GM20431 (cell line): ENCODE results near the gene SH3GL2.

Experiments
- in situ Hi-C: fragments of 300-500 bp; cut with MseI, MboI; formaldehyde crosslinking; loops from one replicate; pipeline ENCODE4 v1.15.0; 2020; ENCODE audit warnings: low sequenced_read_pairs; ENCODE audit not compliant: unreplicated experiment

Gene SH3GL2

DNA sequence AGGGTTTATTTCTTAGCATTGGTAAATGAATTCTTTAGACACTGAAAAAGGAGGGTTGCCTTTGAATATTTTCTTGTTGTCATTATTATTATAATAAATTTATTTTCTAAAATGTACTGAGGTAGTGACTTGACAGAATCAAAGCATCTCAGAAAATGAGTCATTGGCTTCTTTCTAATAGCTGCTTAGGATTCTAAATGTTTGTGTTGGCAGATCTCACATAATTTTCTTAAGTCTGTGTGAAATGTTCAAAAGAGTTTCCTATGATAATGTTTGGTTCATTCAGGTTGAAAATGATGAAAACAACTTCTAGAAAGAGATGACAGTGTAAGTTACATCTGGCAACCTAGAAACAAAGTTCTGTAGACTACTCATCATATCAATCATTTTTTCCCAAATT lies 69.7 kb downstream of the SH3GL2 start:
- in situ Hi-C loops: no loop called here

DNA sequence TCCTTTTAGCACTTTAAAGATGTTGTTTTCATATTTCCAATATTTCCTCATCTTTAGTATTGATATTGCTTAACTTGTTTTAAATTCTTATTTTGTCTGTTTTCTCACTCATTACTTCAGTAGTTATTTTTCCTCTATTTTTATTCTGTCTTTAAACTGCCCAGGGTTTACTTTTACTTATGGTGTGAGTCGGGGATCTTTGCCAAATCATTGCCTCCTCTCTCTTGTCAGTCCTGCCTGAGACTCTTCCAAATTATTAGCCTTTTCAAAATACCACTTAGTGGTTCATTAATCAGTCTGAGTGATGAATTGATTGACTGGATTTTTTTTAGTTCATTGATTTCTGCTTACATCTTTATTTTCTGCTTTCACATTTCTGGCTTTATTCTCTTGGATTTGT lies 72.9 kb downstream of the SH3GL2 start:
- in situ Hi-C loops: no loop called here

DNA sequence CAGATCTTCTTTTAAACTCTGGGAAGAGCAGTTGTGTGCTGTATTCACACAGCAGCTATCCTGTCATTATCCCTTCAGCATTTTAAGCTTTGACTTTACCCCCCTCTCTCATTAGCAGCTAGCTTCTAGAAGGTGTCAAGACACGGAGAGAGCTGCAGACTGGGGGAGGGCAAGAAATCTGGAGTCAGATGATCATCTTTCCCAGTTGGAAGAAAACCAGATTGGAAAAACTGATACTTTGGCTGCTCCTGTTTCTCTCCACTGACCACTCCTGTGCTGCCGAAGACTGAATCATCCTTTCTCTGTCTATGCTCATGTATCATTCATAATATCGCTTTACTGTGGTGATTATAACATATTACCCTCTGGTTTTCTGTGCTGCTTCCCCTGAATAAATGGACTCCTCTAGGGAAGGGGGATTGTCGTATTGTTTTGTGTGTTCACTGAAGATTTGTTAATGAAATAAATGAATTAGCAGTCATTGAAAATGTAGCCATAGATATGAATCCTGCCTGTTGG lies 75.1 kb downstream of the SH3GL2 start:
- in situ Hi-C loops: no loop called here

DNA sequence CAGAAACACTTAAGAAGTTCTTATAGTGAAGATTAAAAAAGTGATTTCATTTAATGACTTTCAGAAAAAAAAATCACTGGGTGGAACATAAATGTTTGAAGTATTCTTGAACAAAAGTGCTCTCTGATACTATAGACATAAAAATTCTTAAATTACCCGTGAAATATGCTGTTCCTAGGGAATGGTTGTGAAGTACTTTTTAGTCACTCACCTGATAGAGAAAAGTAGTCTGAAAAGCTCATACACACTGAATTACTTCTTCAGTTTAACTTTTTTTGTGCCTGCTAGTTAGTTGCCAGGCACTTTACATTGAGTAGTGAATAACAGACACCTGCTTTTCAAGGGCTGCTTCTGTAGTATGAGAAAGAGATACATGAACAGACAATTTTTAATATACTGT lies 78.0 kb downstream of the SH3GL2 start:
- in situ Hi-C loops: no loop called here

DNA sequence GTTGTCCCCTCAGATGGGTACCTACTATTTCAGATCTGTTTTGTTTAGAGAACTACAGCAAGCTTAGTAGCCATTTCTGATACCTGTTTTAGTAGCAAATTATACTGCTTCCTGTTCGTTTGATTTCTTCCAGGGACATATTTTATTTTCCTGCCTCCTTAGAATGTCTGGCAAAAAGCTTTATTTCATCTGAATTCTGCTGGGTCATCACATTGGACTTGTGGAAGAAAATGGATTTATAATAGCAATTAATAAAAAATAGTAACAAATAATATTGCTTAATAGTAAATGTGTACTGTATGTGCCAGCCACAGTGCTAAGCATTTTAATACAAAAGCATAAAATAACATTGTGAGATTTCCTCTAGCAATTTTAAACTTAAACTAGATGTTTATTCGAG lies 79.4 kb downstream of the SH3GL2 start:
- in situ Hi-C loops: no loop called here

DNA sequence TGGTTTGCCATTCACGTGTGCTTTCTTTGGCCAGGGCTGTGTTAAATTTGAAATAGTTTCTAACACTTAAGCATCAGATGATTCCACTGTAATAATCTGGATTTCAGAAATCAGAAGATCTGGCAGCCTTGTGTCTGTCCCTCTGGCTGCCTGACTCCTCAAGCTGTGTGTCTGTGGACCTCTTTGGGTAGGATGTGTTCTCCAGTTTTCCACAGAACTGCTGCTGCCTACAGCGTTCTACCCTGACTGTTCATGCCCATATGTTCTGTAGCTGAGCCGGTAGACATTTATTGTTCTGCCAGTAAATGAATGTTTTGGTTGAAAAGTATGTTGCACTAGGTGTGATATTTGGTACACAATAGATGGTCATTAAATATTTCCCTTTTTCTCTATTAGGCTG lies 81.3 kb downstream of the SH3GL2 start:
- in situ Hi-C loops: no loop called here

DNA sequence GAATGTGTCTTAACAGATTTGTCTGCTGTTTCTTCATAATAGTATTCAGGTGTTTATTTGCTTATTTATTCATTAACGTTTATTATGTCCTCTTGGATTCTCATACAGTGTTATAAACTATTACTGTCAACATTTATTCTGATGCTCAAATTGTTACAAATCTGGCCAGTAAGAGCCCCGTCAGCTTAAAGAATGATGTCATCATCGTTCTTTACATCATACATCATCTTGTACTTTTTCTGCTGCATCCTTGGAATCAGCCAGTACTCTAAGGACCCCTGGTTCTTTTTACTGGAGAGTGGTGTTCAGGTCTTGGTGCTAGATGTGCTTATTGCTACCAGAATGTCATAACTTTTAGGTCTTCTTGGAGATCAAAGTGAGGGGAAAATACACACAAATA lies 86.6 kb downstream of the SH3GL2 start:
- in situ Hi-C loops: no loop called here

DNA sequence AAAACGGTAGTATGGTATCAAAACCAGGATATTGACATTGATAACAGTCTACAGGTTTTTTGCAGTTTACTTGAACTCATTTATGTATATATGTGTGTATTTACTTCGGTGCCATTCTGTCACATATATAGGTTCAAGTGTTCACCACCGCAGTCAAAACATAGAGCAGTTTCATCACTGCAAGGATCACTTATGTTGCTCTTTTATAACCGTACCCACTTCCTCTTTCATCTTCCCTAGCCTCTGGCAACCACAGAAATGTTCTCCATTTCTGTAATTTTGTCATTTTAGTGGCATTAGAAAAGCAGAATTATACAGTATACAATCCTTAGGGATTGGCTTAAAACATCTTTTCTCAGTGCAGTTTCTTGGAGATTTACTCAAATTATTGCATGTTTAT lies 90.3 kb downstream of the SH3GL2 start:
- in situ Hi-C loops: no loop called here

DNA sequence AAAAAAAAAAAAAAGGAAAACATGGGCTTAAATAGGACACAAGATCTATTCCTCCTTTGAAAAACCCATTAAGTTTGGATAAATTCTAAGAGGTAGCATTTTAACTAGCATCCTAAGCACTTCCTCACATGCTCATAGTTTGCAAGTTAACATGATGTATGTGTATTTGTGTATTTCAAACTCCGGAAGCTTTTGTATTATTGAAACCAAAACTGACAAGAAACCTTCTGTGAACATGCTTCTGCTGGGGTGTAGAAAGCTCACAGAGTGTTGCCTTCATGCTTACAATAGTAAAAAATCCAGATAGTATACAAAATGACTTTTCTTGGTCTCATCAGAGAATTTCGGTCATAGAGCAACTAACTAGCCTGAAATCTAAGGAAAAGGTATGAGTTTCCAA lies 103.8 kb downstream of the SH3GL2 start:
- in situ Hi-C loops: no loop called here

DNA sequence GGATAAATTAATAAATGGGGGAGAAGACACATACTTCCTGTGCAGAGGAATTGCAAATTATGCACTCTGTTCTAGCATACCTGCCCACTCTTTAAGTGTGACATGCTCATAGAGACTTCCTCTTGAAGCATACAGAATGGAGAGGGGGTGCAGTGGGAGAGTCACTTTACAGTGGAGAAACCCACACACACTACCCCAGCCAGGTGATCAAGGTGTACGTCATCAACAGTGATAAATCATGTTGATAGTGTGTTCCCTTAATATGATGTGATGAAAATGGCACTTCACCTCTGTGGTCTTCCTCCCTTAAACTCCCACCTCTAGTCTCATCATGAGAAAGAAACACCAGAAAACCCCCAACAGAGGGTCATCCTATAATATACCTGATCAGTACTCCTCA lies 110.0 kb downstream of the SH3GL2 start:
- in situ Hi-C loops: no loop called here

DNA sequence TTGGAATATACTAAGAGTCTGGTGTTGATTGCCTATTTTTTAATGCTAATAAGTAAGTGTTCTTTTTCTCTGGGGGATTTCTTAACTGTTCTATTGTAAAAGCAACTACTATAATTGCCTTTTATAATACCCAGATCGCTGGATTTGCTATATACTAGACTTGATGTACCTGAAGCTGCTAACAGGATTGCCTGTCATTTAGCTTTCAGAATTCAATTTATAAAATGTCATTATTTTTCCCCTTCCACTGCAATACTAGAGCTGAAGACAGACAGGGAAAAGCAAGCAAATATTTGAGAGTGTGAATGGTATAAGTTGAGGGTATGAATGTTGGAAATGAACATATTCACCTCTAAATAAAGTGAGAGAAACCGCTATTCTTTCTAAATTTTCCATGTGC lies 115.5 kb downstream of the SH3GL2 start:
- in situ Hi-C loops: no loop called here

DNA sequence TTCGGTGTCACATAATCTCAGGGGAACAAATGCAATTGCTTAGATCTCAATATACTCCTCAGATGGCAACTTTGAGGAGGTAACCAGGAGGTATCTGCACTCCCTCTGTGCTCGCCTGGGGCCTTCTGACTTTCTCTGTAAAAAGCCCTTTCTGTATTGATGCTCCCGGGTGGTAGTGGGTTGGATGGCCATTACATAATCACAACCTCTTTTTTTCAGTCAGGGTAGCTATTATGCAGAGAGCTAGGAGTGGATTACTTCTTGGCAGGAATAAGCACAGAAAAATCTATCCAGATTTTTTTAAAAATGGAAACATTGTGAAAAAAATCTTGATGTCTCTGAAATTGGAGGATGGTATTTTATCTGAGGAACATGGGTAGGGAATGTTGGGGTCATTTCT lies 116.6 kb downstream of the SH3GL2 start:
- in situ Hi-C loops: no loop called here

DNA sequence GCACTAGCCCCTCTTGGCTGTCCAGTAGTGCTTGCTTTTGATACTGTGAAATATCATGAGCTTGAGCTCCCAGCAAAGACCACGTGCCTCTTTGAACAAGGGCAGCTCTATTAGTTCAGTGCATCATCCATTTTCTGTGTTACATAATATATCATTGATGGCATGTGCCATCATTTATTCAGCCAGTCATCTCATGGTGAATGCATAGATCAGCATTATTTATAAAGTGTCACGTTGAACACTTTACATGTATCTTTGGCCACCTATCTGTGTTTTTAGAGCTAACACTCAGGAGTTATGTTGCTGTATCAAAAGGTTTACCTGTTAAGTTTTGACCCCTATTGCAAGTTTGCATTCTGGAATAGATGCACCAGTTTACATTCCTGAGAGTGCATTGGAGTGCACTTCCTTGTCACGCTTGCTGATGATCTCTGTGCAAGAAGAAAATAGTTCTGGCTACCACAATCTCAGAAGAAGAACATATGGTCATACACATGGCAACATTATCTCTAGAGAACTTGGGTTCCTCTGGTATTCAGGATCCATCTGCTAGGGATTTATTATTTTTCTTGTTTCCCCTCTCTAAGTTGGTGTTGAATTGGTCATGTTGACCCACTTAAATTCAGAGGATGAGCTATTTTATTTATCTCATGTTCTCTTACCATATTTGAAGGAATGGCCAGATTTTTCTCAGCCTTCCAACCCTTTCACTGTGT lies 120.9 kb downstream of the SH3GL2 start:
- in situ Hi-C loops: no loop called here

DNA sequence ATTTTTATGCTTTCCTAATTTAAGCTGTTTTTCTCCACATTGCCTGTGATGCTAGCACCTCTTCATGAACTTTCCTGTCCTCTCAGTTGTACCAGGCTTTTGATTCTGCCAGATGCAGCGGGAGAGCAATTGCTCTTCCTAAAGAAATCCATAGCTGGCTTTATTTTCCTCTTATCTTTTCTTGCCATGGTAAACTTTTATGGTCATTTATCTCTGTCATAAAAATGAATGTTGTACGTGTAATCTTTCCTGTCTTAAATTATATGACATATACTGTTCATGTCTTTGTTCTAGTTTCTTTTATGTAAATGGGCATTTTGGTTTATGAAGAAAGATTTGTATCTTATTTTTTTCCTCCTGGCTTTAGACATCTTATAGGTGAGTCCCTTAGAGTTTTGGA lies 127.5 kb downstream of the SH3GL2 start:
- in situ Hi-C loops: no loop called here

DNA sequence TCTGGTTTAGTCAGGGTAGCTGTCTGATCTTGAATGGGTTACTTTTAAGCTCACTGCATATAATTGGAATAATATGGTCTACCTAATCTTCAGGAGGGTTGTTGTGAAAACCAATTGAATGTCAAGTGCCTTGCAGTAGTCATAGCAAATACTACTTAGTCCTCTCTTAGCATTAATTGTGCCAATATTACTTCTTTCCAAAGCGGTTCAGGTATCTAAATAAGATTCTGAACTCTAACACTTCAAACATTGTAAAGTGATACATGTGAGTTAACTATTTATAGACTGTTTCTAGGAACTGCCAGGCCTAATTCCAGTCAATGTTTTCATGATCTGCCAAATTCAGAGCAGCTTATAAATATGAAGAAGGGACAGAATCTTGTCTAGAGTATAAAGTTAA lies 140.2 kb downstream of the SH3GL2 start:
- in situ Hi-C loops: no loop called here

DNA sequence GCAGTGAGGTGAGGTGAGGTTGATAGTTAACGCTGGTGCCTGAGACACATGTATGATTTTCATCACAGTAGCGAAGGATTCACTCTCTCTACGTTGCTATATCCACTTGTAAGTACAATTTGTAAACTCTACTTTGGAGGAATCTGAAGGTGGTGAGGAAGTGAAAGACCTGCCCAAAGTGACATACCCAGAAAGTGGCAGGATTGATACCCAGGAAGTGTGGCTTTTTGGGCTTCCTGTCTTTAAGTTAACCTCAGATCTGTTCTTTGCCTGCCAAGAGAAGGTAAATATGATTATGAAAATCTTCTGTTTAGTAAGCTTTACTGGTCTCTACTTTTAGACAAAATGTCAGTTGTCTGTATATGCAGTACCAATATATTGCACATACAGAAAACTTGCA lies 143.1 kb downstream of the SH3GL2 start:
- in situ Hi-C loops: no loop called here

DNA sequence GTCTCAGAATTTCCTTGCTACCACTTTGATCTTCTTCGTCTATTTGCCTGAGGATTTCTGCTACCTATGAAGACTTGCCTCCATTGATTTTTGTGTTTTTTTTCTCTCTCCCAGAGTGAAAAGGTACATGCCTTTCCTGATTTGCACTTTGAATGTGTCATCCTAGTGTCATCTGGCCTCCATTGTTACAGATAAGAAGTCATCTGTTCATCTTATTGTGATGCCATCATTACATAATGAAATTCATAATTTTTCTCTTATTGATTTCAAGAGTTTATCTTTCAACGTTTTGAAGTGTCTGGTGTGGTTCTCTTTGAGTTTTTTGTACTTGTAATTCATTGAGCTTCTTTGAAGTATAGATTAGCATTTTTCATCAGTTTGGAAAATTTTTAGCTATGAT lies 144.8 kb downstream of the SH3GL2 start:
- in situ Hi-C loops: no loop called here

DNA sequence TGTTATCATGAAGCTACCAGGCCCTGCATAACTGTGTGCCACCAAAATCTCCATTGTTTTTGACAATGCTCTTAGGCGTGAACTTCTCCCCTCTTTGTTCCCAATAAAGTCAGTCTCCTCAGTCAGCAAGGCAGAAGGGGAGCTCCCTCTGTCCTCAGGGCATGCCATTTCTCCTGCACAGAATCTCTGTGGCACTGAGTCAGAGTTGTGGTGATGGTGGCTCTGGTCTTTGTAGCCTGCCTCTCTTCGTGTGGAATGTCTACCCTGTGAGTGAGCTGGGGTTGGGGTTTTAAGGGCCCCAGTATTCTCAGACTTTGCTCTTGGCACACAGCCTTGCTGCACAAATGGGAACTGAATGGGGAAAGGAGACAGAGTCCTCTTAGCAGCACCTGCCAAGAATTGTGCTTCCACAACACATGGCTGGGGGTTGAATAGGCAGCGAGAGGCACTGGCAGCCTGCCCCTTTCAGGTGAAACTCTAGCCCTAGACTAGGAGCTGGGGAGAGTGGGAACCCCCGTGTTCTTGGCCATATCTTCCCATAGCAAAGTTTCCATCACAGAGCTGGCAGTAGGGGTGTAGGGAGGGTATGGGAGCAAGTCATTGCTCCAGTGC lies 146.6 kb downstream of the SH3GL2 start:
- in situ Hi-C loops: no loop called here

DNA sequence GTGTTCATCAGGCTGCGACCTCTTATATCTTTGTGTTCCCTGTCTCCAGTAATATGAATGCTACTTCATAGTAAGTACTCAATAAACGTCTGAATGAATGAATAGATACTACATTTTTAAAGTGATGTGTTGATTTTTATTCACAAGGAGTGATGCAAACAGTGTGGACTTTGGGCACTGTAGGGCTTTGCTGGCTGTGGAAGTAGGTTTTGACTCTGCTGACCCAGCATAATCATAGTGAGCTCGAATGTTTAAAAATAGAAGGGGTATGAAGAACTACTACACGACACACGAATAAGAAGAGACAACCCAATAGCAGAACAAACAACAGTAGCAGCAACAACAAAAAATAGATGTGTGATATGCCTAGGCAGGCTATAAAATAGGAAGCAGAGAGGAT lies 147.4 kb downstream of the SH3GL2 start:
- in situ Hi-C loops: no loop called here

DNA sequence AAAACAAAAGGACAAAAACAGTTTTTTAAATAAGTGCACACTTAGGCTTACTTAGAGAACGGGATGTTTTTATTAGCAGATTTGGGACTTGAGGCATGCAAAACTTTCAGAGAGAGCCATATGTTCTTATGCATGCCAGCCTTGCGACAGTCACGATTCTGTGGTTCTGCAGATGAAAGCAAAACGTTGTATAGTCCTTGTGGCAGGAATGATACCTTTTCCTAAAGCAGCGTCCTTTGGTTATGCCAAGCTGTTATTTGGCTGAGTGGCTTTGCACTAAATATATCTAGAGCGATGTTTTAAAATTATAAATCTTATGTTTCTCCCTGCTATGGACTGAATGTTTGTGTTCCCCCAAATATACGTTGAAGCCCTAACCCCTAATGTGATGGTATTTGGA lies 152.0 kb downstream of the SH3GL2 start:
- in situ Hi-C loops: no loop called here

DNA sequence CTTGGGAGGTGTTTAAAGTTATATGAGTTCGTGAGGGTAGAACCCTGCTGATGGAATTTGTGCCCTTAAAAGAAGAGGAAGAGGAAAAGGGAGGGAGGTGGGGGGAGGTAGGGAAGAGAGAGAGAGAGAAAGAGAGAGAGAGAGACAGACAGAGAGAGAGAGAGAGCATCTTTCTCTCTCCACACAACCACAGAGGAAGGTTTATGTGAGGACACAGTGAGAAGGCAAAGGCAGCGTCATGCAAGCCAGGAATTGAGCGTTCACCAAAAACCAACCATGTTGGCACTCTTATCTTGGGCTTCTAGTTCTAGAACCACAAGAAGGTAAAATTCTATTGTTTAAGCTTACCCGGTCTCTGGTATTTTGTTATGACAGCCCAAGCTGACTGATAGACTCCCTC lies 152.4 kb downstream of the SH3GL2 start:
- in situ Hi-C loops: no loop called here

DNA sequence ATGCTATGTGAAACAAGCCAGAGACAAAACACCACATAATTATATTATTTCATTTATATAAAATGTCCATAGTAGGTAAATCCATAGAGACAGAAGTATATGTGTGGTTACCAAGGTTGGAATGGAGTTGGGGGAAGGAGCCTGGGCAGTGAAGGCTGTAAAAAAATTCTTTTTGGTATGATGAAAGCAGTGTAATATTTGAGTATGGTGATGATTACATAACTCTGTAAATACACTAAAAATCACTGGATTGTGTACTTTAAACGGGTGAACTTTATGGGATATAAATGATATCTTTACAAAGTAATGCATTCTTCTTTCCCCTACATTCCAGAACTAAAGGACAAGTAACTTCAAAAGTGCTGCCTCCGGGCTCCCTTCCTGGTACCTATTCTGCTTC lies 155.8 kb downstream of the SH3GL2 start:
- in situ Hi-C loops: no loop called here
